Jurkat, Clone E6-1 (cell line): ENCODE results near the gene TOM1.
A peak's percentile ranks its signal among the peaks of the same experiment; 100 is the strongest.

Experiments used
- DNase-seq: peaks from one replicate; pipeline ENCODE4 v3.0.0-alpha.2; 2011; ENCODE audit warnings: low read depth, low spot score
- H3K4me3 ChIP-seq: 2 replicates; pipeline ENCODE4 v1.5.1; 2011; ENCODE audit warnings: mild to moderate bottlenecking, low read length, control low read depth, moderate library complexity

Gene TOM1

GRCh38 chr22:35305525-35306070, 5.9 kb downstream of the TOM1 start:
- H3K4me3 ChIP-seq, result no peak overlapping the region
- no peak for DNase-seq

GRCh38 chr22:35306350-35306967, 6.8 kb downstream of the TOM1 start:
- DNase-seq, result no peak
- H3K4me3 ChIP-seq, result no peak overlapping the region

GRCh38 chr22:35307372-35307771, 7.7 kb downstream of the TOM1 start:
- no peak for DNase-seq
- H3K4me3 ChIP-seq, result no peak overlapping the region

GRCh38 chr22:35307892-35308291, 8.2 kb downstream of the TOM1 start:
- no peak for DNase-seq
- H3K4me3 ChIP-seq, result no peak overlapping the region

GRCh38 chr22:35308480-35309021, 8.9 kb downstream of the TOM1 start:
- DNase-seq, result peak; percentile 41
- H3K4me3 ChIP-seq, result no peak overlapping the region

GRCh38 chr22:35310556-35311550, 11.2 kb downstream of the TOM1 start:
- DNase-seq, result no peak
- no peak overlapping the region for H3K4me3 ChIP-seq

GRCh38 chr22:35311551-35311999, 11.9 kb downstream of the TOM1 start:
- no peak for DNase-seq
- H3K4me3 ChIP-seq, result no peak overlapping the region

- no peak for DNase-seq
- H3K4me3 ChIP-seq, result no peak overlapping the region
Measured at GRCh38 chr22:35312198-35313059, 12.7 kb downstream of the TOM1 start.

- no peak overlapping the region for H3K4me3 ChIP-seq
Measured at GRCh38 chr22:35313311-35314121, 13.8 kb downstream of the TOM1 start.

GRCh38 chr22:35314161-35314942, 14.7 kb downstream of the TOM1 start:
- DNase-seq, result no peak
- no peak overlapping the region for H3K4me3 ChIP-seq

More at GRCh38 chr22:35313311-35314121, 13.8 kb downstream of the TOM1 start:
- DNase-seq, result no peak

GRCh38 chr22:35315141-35315854, 15.6 kb downstream of the TOM1 start:
- no peak overlapping the region for H3K4me3 ChIP-seq
- DNase-seq, result no peak

- DNase-seq, result no peak
- H3K4me3 ChIP-seq, result no peak overlapping the region
Measured at GRCh38 chr22:35315855-35316745, 16.4 kb downstream of the TOM1 start.

- no peak for DNase-seq
- no peak overlapping the region for H3K4me3 ChIP-seq
Measured at GRCh38 chr22:35316751-35317150, 17.1 kb downstream of the TOM1 start.

GRCh38 chr22:35317680-35318290, 18.1 kb downstream of the TOM1 start:
- no peak for DNase-seq
- no peak overlapping the region for H3K4me3 ChIP-seq
